HG02870 (cell line): ENCODE data around the gene LRP5.
"Not testable (repeated sequence)": the region's sequence is repeated elsewhere in the genome, so short reads cannot be mapped to it uniquely, and the experiment has no call there.

Source experiments
- ATAC-seq: cut with Tn5 transposase; IDR thresholded peaks from one replicate; pipeline ENCODE4 v1.9.1; 2021; ENCODE audit warnings: mild to moderate bottlenecking, moderate library complexity; ENCODE audit not compliant: unreplicated experiment

Gene LRP5

DNA sequence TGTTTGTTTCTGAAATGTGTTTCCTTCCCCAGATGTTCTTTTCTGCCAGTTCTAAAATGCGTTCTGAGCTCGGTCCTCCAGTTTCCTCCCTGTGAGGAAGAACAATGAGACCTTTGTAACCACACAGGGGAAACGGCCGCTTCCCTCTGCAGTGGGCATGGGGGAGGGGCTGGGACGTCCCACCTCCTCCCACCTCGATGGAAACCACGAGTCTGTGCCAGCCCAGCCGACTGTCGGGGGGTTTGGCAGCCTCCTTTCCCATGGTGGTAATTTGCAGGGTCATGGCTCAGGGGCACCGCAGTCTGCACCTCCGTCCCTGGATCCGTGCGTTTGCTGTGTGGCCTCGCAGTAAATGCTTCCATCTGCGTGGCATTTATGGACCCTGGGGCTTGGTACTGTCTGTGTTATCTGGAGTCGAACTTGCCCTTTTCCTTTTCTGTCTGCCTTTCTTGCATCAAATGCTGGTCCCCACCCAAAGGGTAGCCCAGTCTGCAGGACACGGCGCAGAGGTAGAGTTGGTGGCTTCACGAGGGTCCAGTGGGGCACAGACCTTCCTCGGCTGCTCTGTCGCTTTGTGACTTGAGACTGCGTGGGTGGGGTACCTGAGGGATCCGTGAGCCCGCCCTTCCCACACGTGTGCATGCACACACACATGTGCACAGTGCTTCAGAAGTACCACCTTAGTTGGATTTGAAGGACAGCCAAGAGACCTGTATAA lies 16.1 kb downstream of the LRP5 start:
- no peak for ATAC-seq

DNA sequence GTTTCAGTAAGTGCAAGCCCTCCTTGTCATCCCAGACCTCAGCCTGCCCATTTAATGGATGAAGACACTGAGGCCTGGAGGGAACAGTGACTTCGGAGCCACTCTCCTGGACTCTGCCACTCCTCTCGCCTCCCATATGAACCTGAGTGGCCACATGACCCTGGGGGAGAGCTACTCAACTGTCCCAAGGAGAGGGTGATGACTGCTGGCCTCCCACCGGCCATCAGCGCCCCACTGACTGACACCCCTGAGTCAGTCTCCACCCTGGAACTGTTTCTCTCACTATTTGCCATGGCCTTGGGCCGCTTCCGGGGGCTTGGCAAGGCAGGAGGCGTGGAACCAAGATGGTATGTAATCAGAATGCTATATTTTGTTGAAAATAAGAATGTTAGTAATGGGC lies 17.1 kb downstream of the LRP5 start:
- ATAC-seq = no peak

DNA sequence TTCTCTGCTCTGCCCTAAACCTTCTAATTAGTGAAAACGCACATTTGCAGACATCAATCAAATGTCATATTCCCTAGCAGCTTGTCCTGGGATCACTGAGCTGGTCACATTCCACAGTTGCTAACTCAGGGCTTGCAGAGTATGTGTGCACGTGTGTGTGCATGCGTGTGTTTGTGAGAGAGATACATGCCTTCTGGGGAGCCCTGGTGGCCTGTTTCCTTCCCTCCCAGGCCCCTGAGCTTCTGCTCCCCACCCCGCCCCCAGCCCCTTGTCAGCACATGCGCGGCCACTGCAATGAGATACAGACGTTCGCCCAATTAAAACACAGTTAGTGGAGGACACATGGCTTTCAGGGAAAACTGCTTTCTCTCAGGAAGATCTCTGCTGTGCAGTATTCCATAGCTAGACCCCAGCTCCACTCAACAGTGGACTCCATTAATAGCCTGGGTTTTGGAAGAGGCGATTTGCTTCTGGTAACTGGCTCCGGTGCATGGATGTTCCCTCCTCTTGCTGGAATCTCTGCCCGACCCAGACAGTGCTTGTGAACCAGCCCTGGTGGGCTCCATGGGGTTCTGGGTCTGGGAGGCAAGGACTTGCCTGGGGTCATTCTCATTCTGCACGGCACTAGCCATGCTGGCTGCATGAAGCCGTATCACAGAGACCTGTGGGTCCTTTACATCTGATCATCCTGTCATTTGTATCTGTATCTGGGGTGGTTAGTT lies 17.7 kb downstream of the LRP5 start:
- ATAC-seq = no peak

DNA sequence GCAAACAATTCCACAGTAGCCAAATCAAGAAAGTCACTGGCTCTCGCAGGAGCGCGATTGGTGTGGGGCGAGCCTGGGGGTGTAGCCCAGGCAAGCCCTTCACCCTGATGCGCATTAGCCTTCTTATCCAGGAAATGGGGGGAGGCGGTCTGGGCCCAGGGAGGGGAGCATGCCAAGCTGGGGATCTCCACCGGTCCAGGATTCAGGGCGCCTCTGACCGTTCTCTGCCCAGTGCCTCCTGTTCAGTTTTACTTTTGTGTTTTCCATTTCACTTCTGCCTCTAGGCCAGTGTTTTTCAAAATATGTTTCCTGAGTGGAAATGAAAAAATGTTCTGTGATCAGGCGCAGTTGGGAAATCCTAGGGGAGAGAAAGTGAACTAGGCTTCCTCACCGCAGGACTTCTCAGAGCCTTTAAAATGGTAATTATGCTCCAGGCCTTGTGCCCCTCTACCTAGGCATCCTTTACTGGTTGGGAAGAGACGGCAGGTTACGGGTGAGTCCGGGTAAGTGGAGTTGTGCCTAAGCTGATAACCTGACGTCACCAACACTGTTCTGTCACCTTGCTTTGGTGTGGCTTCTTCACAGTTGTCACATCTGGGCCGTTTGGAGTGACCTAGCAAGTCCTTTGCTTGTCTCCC lies 18.4 kb downstream of the LRP5 start:
- no peak for ATAC-seq

DNA sequence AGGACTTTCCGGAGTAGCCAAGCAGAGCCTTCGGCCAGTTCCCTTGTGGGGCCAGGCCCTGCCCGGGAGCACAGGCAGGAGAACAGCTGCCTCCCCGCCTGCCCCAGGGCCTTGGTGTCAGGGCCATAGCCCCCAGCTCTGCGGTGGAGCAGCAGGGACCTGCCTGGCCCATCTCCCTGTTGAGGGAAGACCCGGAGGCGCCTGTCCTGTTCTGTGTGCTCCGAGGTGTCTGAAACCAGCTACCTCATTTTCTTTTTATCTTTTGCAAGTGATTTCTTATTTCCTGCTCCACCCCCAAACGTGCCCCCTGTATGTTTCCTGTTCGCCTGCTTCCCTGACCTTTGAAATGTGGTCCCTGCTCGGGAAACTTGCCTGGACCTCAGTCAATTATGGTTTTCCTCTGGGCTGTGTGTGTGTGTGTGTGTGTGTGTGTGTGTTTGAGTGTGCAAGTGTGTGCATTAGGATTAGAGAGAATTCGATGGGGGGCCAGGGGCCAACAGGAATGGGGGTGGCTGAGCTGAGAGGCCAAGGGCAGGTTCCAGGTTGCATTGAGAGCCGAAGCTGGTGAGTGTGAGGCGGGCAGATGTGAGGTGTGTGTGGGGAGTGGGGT lies 19.1 kb downstream of the LRP5 start:
- no peak for ATAC-seq

DNA sequence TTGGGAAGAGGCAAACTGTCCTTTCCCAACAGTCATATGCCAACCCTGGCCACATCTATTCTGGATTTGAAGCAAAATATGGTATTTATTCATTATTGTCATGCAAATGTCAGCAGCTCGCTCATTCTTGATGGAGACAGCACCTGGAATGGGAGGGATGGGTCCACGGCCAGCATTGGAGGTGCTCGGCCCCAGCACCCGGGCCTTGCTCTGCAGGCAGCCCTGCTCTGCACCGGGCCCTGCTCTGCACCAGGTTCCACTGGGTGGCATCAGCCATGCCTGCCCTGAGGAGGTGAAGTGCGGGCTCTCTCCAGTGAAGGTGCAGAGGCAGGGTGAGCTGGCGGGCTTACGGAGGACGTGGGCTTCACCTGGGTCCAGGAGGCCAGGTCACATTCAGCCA lies 19.8 kb downstream of the LRP5 start:
- ATAC-seq = no peak

DNA sequence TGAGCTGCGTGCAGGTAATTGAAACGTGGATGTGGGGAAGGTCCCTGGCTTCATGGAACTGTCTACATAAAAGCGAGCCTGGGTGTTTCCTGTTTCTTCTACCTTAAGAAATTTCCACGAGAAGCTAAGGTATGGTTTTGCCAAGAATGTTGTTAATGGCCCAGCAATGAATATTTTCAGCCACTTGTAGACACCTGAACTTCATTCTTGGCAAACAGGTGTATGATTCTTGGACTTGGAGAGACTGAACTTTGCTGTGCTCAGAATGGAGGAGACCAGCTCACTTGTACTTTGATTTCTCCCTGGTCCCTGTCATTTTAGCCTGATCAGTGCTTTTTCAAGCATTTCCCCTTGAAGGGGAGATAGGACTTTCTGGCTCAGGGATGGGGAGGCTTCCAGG lies 20.8 kb downstream of the LRP5 start:
- ATAC-seq = no peak

DNA sequence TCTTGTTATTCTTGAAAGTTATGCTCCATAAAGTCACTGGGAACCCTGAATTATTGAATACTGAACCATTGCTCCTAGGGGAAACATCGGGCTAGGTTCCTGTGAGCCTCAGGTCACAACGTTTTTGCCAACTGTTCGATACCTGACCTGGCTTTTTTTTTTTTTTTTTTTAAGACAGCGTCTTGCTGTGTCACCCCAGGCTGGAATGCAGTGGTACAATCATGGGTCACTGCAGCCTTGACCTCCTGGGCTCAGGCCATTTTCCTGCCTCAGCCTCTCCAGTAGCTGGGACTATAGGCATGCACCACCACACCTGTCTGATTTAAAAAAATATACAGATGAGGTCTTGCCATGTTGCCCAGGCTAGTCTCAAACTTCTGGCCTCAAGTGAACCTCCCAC lies 22.5 kb downstream of the LRP5 start:
- no peak for ATAC-seq

DNA sequence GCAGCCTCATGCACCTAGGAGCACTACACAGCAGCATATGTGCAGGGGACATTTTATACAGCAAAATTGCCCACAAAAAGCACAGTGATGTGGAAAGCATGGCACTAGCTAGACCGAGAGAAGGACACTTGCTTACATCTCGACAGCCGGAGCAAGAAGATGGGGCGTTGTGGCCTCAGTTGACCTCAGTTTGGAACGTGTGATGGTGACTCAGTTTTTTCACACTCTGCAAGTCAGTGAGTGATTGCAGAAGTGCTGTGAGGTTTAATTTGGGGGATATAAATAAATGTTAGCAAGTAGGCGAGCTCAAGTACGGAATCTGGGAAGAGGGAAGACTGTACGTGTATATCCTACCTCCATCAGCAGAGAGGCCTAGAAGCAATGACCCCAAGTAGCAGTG lies 23.3 kb downstream of the LRP5 start:
- no peak for ATAC-seq

DNA sequence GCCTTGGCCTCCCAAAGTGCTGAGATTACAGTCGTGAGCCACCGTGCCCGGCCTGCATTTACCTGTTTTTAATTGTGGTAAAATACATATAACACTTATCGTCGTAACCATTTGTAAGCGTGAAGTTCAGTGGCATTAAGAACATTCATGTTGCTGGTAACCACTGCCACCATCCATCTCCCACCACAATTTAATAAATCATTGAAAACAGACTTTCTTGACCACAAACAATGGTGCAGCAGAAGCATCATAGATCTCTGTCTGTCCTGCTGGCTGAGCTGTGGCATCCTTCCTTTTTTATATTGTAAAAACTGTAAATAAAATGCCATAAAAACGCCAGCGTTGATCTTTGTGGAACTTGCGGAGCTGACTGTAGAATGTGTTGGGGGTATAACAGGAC lies 24.3 kb downstream of the LRP5 start:
- ATAC-seq = no peak

DNA sequence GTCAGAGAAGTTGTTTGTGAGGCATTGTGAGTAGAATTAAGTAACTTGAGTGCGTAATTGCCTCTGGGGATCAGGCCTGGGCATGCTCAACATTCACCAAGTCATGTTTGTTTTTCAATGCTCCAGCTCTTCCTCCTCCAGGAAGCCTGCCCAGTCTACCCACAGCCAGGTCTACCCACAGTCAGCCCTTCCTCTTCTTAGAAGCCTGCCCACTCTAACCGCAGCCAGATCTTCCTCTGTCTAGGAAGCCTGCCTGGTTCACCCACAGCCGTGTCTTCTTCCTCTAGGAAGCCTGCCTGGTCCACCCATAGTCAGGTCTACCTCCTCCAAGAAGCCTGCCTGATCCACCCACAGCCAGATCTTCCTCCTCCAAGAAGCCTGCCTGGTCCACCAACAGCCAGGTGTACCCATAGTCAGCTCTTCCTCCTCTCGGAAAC lies 25.0 kb downstream of the LRP5 start:
- no peak for ATAC-seq

DNA sequence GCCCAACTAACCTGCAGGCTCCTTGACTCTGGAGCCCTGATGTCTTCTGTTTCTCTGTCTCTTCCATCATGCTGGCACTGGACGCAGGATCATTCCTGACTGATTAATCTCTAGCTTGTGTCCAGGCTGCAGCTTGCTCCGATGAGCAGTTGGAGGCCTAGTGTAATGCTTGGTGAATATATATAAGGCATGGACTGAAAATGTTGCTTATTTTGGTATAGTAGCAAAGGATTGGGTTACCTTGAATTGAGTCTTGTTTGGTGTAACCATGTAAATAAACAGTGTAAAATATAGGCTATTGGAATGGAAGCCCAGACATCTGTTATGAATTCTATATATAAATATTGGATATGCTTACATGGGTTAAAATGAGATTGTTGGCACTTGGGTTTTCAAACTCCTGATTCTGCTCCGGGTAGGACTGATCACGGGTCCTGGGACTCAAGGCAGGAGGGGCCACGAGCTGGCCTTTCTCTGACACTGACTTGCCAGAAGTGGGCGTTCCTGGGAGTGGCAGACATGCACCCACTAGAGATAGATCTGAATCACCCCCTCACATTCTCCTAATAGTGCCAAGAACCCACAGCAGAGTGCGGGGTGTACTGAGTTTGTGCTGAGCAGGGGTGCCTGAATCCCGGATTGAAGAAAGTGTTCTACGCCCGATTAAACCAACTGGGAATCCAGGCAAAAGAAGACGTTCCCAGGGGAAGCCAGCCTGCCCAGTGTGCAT lies 25.8 kb downstream of the LRP5 start:
- ATAC-seq = no peak

DNA sequence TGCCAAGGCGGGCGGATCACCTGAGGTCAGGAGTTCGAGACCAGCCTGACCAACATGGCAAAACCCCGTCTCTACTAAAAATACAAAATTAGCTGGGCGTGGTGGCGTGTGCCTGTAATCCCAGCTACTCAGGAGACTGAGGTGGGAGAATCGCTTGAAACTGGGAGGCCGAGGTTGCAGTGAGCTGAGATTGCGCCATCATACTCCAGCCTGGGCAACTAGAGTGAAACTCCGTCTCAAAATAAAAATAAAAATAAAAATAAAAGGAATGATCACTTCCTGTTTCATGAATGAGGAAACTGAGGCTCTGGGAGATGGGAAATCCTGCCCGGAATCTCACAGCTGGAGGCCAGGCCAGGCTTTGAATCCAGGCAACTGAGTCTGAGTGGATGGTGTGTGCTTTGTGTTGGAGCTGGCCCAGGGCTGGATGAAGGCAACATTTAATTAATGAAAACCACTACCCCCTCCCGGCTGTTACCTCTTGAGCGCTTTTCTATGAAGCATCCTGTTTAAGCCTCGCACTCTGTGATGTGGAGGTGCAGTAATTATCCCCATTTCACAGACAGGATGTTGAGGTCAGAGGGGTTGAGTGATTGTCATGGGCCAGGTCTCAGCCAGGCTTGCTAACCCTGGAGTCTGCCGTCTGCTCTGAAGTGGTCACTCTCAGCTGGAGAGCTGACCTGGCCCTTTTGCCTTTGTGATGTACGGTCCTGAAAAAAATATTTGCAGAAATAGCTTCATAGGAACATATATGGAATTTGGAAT lies 27.8 kb downstream of the LRP5 start:
- ATAC-seq = no peak

DNA sequence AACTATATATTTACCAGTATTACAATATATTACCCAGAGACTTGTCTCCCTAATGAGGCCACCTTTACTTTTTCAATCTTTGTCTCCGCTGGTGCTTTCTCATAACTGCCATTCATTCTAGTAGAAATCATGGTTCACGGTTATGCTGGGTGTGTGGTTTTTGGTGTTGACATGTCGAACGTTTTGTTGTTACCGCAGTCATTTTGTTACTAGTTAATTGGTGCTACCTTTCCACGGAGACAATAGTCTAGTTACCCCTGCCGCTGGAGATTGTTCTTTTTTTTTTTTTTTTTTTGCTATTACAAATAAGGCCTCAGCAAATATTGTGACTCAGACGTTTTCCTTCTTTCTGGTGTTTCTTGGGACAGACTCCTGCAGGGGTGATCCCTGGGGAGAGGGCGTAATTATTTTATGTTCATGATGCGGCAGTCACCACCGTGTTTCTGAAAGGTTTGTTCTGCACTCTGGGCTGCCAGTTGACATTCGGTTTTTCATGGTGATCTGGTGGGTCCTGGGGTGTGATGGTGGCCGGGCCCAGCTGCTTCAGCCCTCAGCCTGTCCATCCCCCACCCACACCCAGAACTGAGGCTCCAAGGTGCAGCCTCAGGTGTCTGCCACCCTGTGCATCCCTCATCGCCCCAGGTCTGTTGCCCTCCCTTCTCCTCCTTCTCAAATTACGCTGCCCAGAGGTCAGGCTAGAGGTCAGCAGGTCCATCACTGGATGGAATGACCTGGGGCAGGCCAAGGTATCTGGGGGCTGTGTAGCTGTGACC lies 28.6 kb downstream of the LRP5 start:
- no peak for ATAC-seq

DNA sequence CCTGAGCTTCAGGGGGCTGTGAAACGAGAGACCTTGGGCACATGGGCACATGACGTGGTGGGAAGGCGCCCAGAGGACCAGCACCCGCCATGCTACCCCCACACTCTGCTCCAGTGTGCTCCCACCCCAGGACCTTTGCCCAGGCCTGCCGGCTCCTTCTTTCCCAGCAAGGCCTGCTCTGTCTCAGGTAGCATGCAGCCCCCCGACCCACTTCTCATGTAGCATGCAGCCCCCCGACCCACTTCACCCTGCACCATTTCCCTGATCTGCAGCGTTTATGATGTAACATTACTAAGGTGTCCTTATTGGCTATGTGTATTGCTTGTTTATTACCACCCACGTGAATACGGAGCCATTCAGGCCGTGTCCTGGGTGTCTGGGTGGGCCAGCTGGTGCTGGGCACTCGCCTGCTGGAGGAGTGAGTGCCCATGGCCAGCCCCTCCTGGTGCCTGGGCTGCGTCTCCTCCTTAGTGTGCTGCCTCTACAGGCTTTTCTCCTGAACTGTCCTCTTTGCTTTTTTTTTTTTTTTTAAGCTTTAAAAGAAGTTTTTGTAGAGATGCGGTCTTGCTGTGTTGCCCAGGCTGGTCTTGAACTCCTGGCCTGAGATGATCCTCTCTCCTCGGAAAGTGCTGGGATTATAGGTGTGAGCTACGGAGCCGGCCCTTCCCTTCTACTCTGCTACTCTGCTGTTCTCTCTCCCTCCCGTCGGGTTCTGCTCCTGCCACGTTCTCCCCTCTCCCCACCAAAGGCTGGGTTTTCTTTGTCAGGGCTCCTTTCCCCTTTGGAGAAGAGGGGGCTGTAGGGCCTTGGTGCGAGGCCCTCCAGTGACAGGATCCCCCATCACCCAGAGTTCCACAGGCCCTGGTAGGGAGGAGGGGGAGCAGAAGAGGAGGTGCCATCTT lies 29.4 kb downstream of the LRP5 start:
- no peak for ATAC-seq

DNA sequence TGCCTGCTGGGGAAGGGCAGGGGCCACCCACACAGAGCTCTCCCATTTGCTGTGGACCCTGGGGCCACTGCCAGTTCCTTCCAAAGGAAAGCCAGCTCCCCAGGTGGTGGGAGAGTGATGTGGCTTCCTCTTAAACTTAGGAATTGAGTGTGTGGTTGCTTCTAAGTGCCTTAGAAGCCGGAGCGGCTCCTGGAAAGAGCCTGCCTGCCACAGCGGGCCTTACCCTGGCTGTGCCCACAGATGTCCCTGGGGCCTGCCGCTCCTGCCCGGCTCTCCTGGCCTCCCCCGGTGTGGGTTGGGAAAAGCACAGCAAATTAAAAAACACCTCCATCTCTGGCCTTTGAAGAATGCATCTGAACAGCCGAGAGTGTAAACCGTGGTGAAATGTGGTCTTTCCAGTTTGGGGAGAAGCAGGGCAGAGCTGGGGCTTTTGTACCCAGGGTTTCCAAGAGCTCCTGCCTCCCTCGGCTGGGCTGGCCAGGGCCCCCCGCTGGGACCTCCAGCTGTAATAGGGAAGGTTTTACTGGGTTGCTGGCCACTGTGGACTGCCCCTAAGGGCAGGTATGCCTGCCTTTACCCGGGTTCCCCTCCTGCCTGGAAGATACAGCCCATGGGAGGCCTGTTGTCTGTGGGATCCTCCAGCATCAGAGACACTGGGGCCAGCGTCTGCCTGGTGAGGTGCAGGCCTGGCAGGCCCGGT lies 30.2 kb downstream of the LRP5 start:
- ATAC-seq = no peak

DNA sequence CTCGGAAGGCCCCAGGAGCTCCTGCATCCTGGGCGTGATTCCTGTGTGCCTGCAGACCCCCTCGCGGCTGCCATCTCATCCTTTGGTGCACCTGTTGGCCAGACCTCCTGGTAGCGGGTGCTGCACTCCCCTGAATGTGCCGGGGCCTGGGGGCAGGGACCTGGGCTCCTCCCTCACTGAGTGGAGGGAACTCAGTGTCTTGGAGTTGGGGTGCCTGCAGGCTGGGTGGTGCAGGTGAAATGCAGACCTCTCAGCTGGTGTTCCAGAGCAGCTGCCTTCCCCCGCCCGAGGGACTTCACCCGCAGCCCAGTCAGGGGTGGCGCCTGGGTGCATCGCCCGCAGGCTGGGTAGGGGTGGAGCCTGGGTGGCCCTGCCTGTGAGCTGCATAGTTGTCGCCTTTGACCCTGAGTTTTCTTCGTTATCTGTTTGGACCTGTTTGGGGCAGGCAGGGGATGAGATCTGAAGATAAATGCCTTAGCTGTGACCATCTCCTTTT lies 31.4 kb downstream of the LRP5 start:
- no peak for ATAC-seq

DNA sequence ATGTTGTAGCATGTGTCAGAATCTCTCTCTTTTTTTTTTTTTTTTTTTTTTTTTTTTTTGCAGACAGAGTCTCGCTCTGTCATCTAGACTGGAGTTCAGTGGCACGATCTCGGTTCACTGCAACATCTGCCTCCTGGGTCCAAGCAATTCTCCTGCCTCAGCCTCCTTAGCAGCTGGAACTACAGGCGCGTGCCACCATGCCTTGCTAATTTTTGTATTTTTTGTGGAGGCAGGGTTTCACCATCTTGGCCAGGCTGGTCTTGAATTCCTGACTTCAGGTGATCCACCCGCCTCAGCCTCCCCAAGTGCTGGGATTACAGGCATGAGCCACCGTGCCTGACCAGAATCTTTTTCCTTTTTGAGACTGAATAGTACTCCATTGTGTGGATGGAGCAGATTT lies 32.4 kb downstream of the LRP5 start:
- ATAC-seq = not testable (repeated sequence)
